ENCODE results near the gene LSR. TPM values are rescaled to one million over a fixed set of nuclear protein-coding genes. Genes with fewer than 3 reads are reported as not detected.

Gene LSR
- total and polyA plus RNA-seq, 8 donors: 50.6 to 130 (median 61.4) TPM

DNA sequence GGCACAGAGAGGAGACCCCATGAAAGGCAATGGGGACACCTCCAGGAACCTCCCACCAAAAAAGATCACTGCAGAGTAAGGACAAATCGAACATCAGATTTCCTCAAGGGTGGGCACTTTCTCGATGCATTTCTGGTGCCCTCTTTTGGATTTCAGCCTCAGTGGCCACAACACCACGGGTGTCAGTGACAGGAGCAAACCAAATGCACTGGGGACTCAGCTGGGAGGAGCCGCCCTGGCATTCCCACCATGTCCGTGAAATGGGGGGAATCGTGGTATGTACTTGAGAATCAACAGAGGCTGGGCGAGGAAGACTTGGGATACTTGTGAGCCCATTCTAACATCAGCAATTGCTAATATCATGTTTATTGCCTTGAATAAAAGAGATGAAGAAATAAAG is 36.6 kb upstream of the LSR start:
- Histone ChIP-seq H3K4me3 (no peak overlapping the region), H3K36me3 (no peaks in the 10 kb centered on the region), H3K27ac (peak overlapping the region; percentile 67 to 68), H3K4me1 (peaks cover 16 to 53% of the 10 kb centered on the region in 2 donors), H3K9me3 (no peaks in the 10 kb centered on the region), H3K27me3 (no peaks in the 10 kb centered on the region)
- no peak for DNase-seq
- ATAC-seq: no peak
- intact Hi-C loops (cut with DNase I): no loop called here
- TF ChIP-seq, protein P1, sequence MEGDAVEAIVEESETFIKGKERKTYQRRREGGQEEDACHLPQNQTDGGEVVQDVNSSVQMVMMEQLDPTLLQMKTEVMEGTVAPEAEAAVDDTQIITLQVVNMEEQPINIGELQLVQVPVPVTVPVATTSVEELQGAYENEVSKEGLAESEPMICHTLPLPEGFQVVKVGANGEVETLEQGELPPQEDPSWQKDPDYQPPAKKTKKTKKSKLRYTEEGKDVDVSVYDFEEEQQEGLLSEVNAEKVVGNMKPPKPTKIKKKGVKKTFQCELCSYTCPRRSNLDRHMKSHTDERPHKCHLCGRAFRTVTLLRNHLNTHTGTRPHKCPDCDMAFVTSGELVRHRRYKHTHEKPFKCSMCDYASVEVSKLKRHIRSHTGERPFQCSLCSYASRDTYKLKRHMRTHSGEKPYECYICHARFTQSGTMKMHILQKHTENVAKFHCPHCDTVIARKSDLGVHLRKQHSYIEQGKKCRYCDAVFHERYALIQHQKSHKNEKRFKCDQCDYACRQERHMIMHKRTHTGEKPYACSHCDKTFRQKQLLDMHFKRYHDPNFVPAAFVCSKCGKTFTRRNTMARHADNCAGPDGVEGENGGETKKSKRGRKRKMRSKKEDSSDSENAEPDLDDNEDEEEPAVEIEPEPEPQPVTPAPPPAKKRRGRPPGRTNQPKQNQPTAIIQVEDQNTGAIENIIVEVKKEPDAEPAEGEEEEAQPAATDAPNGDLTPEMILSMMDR (IDR thresholded peaks at IDR 0.05): no peak

DNA sequence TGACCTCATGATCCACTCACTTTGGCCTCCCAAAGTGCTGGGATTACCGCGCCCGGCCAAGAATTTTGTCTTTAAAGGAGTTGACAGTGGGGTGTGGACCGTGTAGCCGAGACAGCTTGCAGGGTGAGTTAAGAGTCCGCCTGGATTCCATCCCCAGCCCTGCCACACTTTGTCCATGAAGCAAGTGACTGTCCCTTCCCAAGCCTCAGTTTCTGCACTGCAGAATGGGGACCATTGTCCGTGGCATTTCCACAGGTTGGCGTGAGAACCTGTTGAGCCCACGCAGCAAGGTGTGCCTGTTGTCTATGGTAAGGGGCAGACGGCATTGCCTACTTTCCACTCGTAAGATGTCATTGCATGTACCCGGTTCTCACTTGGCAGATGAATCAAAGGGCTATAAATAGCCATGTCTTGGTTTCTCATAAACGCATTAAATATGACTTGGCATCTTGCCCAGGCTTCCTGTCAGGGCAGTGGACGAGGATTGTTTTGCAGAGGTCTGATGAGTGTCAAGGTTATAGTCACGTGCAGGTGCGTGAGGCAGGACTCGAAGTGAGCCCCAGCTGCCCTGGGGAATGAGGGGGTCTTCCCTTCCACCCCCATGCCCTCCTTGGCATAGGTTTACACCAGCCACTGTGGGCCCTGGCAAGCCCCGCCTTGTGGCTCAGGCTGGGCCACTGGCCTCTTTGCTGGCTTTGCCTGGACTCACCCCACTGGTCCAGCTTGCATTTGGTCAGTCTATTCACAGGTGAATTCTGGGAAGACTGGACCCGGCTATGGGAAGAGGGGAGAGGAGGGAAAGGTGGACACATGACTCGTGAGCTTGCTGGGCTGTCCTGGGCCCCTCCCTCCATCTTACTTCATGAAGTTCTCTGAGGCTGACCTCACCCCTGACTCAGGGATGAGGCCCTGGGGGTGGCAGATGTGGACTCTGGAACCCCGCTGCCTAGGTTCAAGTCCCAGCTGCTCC is 34.9 kb upstream of the LSR start:
- Histone ChIP-seq H3K36me3 (no peaks in the 10 kb centered on the region), H3K27ac (peak overlapping the region; percentile 72 to 84), H3K27me3 (no peaks in the 10 kb centered on the region), H3K9me3 (no peaks in the 10 kb centered on the region), H3K4me3 (no peak overlapping the region), H3K4me1 (peaks cover 16 to 53% of the 10 kb centered on the region in 2 donors)
- TF ChIP-seq, protein P1 (IDR thresholded peaks at IDR 0.05): no peak
- ATAC-seq (peak; percentile 73), DNase-seq (peak in 3 of 4 donors; percentile 59 to 88 (median 81))
- intact Hi-C loops (cut with DNase I): no loop called here

DNA sequence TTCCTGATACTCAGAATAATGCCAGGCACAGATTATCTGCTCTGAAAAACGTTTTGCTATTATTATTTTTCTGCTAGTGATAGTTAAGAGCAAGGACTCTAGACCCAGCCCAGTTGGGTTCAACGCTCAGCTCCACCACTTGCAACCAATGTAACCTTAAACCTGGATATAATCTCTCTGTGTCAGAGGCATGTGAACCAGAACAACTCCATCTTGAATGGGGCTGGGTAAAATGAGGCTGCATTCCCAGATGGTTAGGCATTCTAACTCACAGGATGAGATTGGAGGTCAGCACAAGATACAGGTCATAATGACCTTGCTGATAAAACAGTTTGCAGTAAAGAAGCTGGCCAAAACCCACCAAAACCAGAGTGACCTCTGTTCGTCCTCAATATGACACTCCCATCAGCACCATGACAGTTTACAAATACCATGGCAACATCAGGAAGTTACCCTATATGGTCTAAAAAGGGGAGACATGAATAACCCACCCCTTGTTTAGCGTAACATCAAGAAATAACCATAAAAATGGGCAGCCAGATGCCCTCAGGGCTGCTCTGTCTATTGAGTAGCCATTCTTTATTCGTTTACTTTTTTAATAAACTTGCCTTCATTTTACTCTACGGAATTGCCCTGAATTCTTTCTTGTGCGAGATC is 33.9 kb upstream of the LSR start:
- peaks cover 16 to 53% of the 10 kb centered on the region in 2 donors for H3K4me1 ChIP-seq
- peak overlapping the region in 1 of 2 donors; percentile 84 for H3K27ac ChIP-seq
- ATAC-seq: no peak

DNA sequence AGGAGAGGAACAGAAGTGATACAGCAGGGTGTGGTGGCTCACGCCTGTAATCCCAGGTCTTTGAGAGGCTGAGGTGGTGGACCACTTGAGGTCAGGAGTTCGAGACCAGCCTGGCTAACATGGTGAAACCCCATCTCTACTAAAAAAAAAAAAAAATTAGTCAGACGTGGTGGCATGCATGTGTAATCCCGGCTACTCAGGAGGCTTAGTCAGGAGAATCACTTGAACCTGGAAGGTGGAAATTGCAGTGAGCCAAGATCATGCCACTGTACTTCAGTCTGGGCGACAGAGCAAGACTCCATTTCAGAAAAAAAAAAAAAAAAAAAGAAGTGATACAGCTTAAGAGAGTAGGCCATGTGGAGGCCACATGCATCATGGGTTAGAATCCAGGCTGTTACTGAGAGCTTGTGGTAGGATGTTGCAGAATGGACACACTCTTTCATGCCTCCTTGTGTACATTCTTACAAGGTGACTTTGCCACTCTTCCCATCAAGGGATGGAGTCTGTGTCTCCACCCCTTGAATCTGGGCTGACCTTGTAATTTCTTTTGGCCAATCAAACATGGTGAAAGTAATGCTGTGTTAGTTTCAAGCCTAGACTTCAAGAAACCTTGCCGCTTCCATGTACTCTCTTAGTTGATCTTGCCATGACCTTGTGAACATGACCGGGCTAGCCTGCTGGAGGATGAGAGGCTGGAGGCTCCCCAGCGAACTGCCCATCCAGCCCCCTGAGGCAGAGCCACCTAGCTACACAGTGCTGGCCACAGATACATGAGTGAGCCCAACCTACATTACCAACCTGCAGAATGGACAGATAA is 32.6 kb upstream of the LSR start:
- ATAC-seq (no peak), DNase-seq (no peak)
- Histone ChIP-seq H3K27ac (no peak overlapping the region), H3K36me3 (no peaks in the 10 kb centered on the region), H3K27me3 (no peaks in the 10 kb centered on the region), H3K4me1 (peaks cover 16 to 47% of the 10 kb centered on the region in 2 donors), H3K4me3 (no peak overlapping the region), H3K9me3 (no peaks in the 10 kb centered on the region)
- intact Hi-C loops (cut with DNase I): no loop called here
- TF ChIP-seq, protein P1 (IDR thresholded peaks at IDR 0.05): no peak

More for the DNA sequence above, 33.9 kb upstream of the LSR start:
- intact Hi-C loops (cut with DNase I): no loop called here
- no peak for DNase-seq
- TF ChIP-seq, protein P1 (IDR thresholded peaks at IDR 0.05): no peak
- H3K27me3 ChIP-seq: no peaks in the 10 kb centered on the region
- H3K9me3 ChIP-seq: no peaks in the 10 kb centered on the region
- no peaks in the 10 kb centered on the region for H3K36me3 ChIP-seq
- H3K4me3 ChIP-seq: no peak overlapping the region
